PC-3 (cell line): Measurements from ENCODE around the gene TLR3. TPM values are rescaled to one million over a fixed set of nuclear protein-coding genes. Genes with fewer than 3 reads are reported as not detected.

Experiments used
- ATAC-seq: fragments of 200-7000 bp; cut with Tn5 transposase; 2 replicates; pipeline ENCODE4 v1.9.1; 2020; ENCODE audit warnings: mild to moderate bottlenecking, moderate library complexity
- BruUV-seq: library from RNA; stranded (reverse); fragments of 400-500 nt; replicated peaks from 2 replicates; lab custom pipeline; 2021; lab: Mats Ljungman, UMichigan
- CTCF ChIA-PET: fragments of 300-600 bp; sonication (Branson Sonifier 250); formaldehyde crosslinking; loops from one replicate; lab custom pipeline; 2022; ENCODE audit warnings: antibody characterized with exemption; lab: Charles Lee
- POLR2A ChIA-PET: fragments of 300-600 bp; sonication (Branson Sonifier 250); formaldehyde crosslinking; loops from one replicate; lab custom pipeline; 2022; ENCODE audit warnings: antibody characterized with exemption; ENCODE audit not compliant: unreplicated experiment; lab: Charles Lee
- DNase-seq: peaks from one replicate; pipeline ENCODE4 v3.0.0-alpha.2; 2015
- H2AFZ ChIP-seq: fragments of 300-600 bp; sonication (generic); 2 replicates; pipeline ENCODE4 v1.6.0; 2016; ENCODE audit warnings: antibody characterized with exemption, low read length
- H3F3A ChIP-seq: fragments of 300-600 bp; sonication (generic); one replicate; pipeline ENCODE4 v1.6.0; 2017; ENCODE audit warnings: antibody characterized with exemption, low read length, control low read depth, mild to moderate bottlenecking; ENCODE audit not compliant: unreplicated experiment
- H3K27ac ChIP-seq: fragments of 300-600 bp; sonication (generic); 2 replicates; pipeline ENCODE4 v1.5.1; 2016; ENCODE audit warnings: mild to moderate bottlenecking, low read length
- H3K27me3 ChIP-seq: fragments of 300-600 bp; sonication (generic); 2 replicates; pipeline ENCODE4 v1.6.1; 2016; ENCODE audit warnings: low read length, mixed read lengths
- H3K36me3 ChIP-seq: fragments of 300-600 bp; sonication (generic); 2 replicates; pipeline ENCODE4 v1.6.1; 2016; ENCODE audit warnings: low read depth, mixed run types, low read length, mixed read lengths
- H3K4me1 ChIP-seq: fragments of 300-600 bp; sonication (generic); 2 replicates; pipeline ENCODE4 v1.5.1; 2016; ENCODE audit warnings: low read length; ENCODE audit not compliant: insufficient read depth
- H3K4me2 ChIP-seq: fragments of 300-600 bp; sonication (generic); 2 replicates; pipeline ENCODE4 v1.6.0; 2016; ENCODE audit warnings: low read length
- H3K4me3 ChIP-seq: fragments of 300-600 bp; sonication (generic); 2 replicates; pipeline ENCODE4 v1.5.1; 2016; ENCODE audit warnings: mild to moderate bottlenecking, low read length, mixed read lengths
- H3K79me2 ChIP-seq: fragments of 300-600 bp; sonication (generic); 2 replicates; pipeline ENCODE4 v1.6.1; 2017; ENCODE audit warnings: low read length, mixed read lengths
- H3K9ac ChIP-seq: fragments of 300-600 bp; sonication (generic); 2 replicates; pipeline ENCODE4 v1.6.0; 2016; ENCODE audit warnings: mild to moderate bottlenecking, low read length
- H3K9me2 ChIP-seq: fragments of 300-600 bp; sonication (generic); replicated peaks from 2 replicates; pipeline ENCODE4 v1.6.1; 2016; ENCODE audit warnings: mixed run types, low read length, mixed read lengths
- H3K9me3 ChIP-seq: fragments of 300-600 bp; sonication (generic); 2 replicates; pipeline ENCODE4 v1.6.1; 2016; ENCODE audit warnings: low read length, mixed read lengths
- H4K20me1 ChIP-seq: fragments of 300-600 bp; sonication (generic); 2 replicates; pipeline ENCODE4 v1.6.1; 2016; ENCODE audit warnings: low read length, mixed read lengths
- EZH2 ChIP-seq: fragments of 300-600 bp; sonication (generic); IDR thresholded peaks from one replicate; pipeline ENCODE4 v1.6.1; 2017; ENCODE audit warnings: antibody characterized with exemption, mild to moderate bottlenecking, low read length; ENCODE audit not compliant: unreplicated experiment
- EZH2phosphoT487 ChIP-seq: fragments of 300-600 bp; sonication (generic); IDR thresholded peaks from 2 replicates; pipeline ENCODE4 v1.6.1; 2018; ENCODE audit warnings: mild to moderate bottlenecking, antibody characterized with exemption, low read length, borderline replicate concordance
- intact Hi-C: fragments of 100-400 bp; cut with micrococcal nuclease; formaldehyde crosslinking; loops from 2 replicates; pipeline ENCODE4 v1.9.0; 2023
- total RNA-seq: library from RNA; depleted of rRNA; stranded (reverse); fragments of >200 nt; gene quantifications from 2 replicates; pipeline ENCODE4 v1.2.3, GENCODE V29; 2014
- TF ChIP-seq, protein P1 (sequence below): fragments of 300-600 bp; sonication (generic); conservative IDR thresholded peaks from 2 replicates; pipeline ENCODE4 v1.5.1; 2017; ENCODE audit warnings: antibody characterized with exemption, low read depth, mild to moderate bottlenecking, low read length

The TLR3 gene
- total RNA-seq, 1 experiment from 2014 or later, result 0.33 TPM

DNA sequence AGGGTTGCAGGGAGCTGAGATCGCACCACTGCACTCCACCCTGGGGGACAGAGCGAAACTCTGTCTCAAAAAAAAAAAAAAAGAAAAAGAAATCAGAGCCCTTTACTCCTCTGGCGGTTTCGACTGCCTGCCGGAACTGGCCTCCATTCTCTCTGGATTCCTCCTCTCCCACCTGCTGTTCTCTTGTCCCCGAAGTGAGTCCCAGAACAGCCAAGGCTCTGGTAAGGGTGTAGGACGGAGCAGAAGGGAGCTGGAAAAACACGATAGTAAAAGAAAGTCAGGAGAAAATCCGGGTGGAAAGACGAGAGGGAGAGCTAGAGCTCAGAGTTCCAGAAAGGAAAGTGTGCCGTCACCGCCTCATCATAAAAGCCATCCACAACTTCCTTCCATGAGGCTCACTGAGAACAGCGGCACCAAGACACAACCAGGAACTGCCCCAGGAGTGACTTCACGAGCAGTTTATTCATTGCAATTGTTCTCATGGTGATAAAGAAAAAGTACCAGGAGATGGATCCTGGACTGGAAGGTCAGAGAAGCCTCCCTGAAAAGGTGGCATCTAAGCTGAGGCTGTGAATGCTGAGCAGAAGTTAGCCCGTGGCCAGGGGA lies 12.3 kb downstream of the TLR3 start:
- TF ChIP-seq, protein P1, sequence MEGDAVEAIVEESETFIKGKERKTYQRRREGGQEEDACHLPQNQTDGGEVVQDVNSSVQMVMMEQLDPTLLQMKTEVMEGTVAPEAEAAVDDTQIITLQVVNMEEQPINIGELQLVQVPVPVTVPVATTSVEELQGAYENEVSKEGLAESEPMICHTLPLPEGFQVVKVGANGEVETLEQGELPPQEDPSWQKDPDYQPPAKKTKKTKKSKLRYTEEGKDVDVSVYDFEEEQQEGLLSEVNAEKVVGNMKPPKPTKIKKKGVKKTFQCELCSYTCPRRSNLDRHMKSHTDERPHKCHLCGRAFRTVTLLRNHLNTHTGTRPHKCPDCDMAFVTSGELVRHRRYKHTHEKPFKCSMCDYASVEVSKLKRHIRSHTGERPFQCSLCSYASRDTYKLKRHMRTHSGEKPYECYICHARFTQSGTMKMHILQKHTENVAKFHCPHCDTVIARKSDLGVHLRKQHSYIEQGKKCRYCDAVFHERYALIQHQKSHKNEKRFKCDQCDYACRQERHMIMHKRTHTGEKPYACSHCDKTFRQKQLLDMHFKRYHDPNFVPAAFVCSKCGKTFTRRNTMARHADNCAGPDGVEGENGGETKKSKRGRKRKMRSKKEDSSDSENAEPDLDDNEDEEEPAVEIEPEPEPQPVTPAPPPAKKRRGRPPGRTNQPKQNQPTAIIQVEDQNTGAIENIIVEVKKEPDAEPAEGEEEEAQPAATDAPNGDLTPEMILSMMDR, result no peak
- no peak for TF ChIP-seq EZH2phosphoT487
- TF ChIP-seq EZH2, result no peak
- no peaks in the 10 kb centered on the region for H4K20me1 ChIP-seq
- H3K27me3 ChIP-seq, result 0 out of 2 replicates have a peak, but pooled peaks cover 18% of the 10 kb centered on the region
- H3K36me3 ChIP-seq, result no peaks in the 10 kb centered on the region
- intact Hi-C loops, result no loop called here
- DNase-seq (no peak), ATAC-seq (no peak)
- H3K4me2 ChIP-seq, result no peak overlapping the region
- H3K4me1 ChIP-seq, result no peaks in the 10 kb centered on the region
- no peak overlapping the region for H2AFZ ChIP-seq
- no peak overlapping the region for H3K9ac ChIP-seq
- CTCF ChIA-PET, result no interaction called here
- no peaks in the 10 kb centered on the region for H3K79me2 ChIP-seq
- no peaks in the 10 kb centered on the region for H3K9me3 ChIP-seq
- no peaks in the 10 kb centered on the region for H3F3A ChIP-seq
- no TSS peak for BruUV-seq
- H3K4me3 ChIP-seq, result no peak overlapping the region
- no peak overlapping the region for H3K27ac ChIP-seq
- POLR2A ChIA-PET, result no interaction called here
- no peaks in the 10 kb centered on the region for H3K9me2 ChIP-seq

DNA sequence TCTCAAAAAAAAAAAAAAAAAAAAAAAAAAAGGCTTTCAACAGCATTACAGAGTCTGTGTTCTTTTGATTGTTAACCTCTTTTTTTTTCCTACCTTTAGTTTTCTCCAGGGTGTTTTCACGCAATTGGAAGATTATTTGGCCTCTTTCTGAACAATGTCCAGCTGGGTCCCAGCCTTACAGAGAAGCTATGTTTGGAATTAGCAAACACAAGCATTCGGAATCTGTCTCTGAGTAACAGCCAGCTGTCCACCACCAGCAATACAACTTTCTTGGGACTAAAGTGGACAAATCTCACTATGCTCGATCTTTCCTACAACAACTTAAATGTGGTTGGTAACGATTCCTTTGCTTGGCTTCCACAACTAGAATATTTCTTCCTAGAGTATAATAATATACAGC lies 13.3 kb downstream of the TLR3 start:
- Histone ChIP-seq H3K9me3 (no peaks in the 10 kb centered on the region), H3F3A (no peaks in the 10 kb centered on the region), H3K9ac (no peak overlapping the region), H3K4me3 (no peak overlapping the region), H3K27me3 (0 out of 2 replicates have a peak, but pooled peaks cover 11% of the 10 kb centered on the region), H3K9me2 (no peaks in the 10 kb centered on the region), H3K27ac (no peak overlapping the region), H3K36me3 (no peaks in the 10 kb centered on the region), H2AFZ (no peak overlapping the region), H4K20me1 (no peaks in the 10 kb centered on the region), H3K4me1 (no peaks in the 10 kb centered on the region), H3K4me2 (no peak overlapping the region), H3K79me2 (no peaks in the 10 kb centered on the region)
- ChIA-PET CTCF (no interaction called here), POLR2A (no interaction called here)
- intact Hi-C loops, result no loop called here
- TF ChIP-seq, protein P1, result no peak
- no peak for TF ChIP-seq EZH2phosphoT487
- no peak for TF ChIP-seq EZH2
- no TSS peak for BruUV-seq
- no peak for ATAC-seq
- no peak for DNase-seq

DNA sequence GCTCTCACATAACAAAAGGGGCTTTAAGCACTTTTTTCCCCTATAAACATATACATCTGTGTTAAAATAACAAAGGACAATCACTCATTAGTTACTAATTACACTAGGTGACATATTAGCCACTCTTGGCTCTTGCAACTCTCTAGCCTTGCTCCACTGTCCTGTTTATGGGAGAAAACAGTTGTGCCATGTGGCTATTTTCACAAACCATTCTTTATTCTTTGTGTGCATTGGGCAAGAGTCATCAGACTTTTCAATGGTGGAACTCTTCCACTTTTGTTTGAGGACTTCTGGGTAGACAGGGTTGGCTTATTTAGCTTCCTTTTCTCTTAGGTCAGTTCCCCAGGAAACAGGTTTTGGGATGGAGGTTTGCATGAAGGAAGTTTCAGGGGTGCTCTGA lies 19.6 kb downstream of the TLR3 start:
- Histone ChIP-seq H3K9me3 (no peaks in the 10 kb centered on the region), H3K79me2 (no peaks in the 10 kb centered on the region), H3K9me2 (no peaks in the 10 kb centered on the region), H4K20me1 (no peaks in the 10 kb centered on the region), H3K9ac (no peak overlapping the region), H3K27me3 (peaks cover 8% of the 10 kb centered on the region; the same call in 1 of the 2 replicates), H3K36me3 (no peaks in the 10 kb centered on the region), H3K27ac (no peak overlapping the region), H3K4me2 (no peak overlapping the region), H3K4me3 (no peak overlapping the region), H3F3A (no peaks in the 10 kb centered on the region), H3K4me1 (no peaks in the 10 kb centered on the region), H2AFZ (no peak overlapping the region)
- DNase-seq, result no peak
- intact Hi-C loops, result no loop called here
- no peak for ATAC-seq
- no TSS peak for BruUV-seq
- no peak for TF ChIP-seq EZH2phosphoT487
- TF ChIP-seq, protein P1, result no peak
- no peak for TF ChIP-seq EZH2
- ChIA-PET POLR2A (no interaction called here), CTCF (no interaction called here)
